OCI-LY7 (cell line): ENCODE data around the gene DDX21. TPM values are rescaled to one million over a fixed set of nuclear protein-coding genes. Genes with fewer than 3 reads are reported as not detected.

ENCODE experiments used
- BruUV-seq: library from RNA; stranded (reverse); fragments of 400-500 nt; replicated peaks from 2 replicates; lab custom pipeline; 2021; lab: Mats Ljungman, UMichigan
- CTCF ChIA-PET: fragments of 300-600 bp; sonication (Branson Sonifier 250); formaldehyde crosslinking; loops from one replicate; lab custom pipeline; 2022; ENCODE audit warnings: antibody characterized with exemption; ENCODE audit not compliant: unreplicated experiment; lab: Charles Lee
- POLR2A ChIA-PET: fragments of 300-600 bp; sonication (Branson Sonifier 250); formaldehyde crosslinking; loops from one replicate; lab custom pipeline; 2022; ENCODE audit warnings: antibody characterized with exemption; lab: Charles Lee
- DNase-seq: peaks from one replicate; pipeline ENCODE4 v3.0.0-alpha.2; 2015; ENCODE audit warnings: low spot score
- H2AFZ ChIP-seq: fragments of 200-600 bp; sonication (generic), shearing (Covaris generic); 2 replicates; pipeline ENCODE4 v1.6.1; 2014; ENCODE audit warnings: mild to moderate bottlenecking, antibody characterized with exemption, low read length, moderate library complexity
- H3K27ac ChIP-seq: fragments of 200-600 bp; sonication (generic); 2 replicates; pipeline ENCODE4 v1.5.1; 2014; ENCODE audit warnings: mixed run types, low read depth, mild to moderate bottlenecking, moderate library complexity, low read length, inconsistent platforms; ENCODE audit not compliant: poor library complexity, severe bottlenecking
- H3K36me3 ChIP-seq: fragments of 200-600 bp; sonication (generic); 2 replicates; pipeline ENCODE4 v1.6.1; 2014; ENCODE audit warnings: mild to moderate bottlenecking, antibody characterized with exemption, low read length, moderate library complexity, mixed read lengths; ENCODE audit not compliant: insufficient read depth
- H3K4me1 ChIP-seq: fragments of 200-600 bp; sonication (generic); 2 replicates; pipeline ENCODE4 v1.5.1; 2014; ENCODE audit warnings: mild to moderate bottlenecking, low read length; ENCODE audit not compliant: insufficient read depth, poor library complexity, severe bottlenecking
- H3K4me2 ChIP-seq: fragments of 200-600 bp; sonication (generic); 2 replicates; pipeline ENCODE4 v1.6.1; 2014; ENCODE audit warnings: mild to moderate bottlenecking, low read length
- H3K4me3 ChIP-seq: fragments of 200-600 bp; sonication (generic); 2 replicates; pipeline ENCODE4 v1.5.1; 2014; ENCODE audit warnings: mild to moderate bottlenecking, low read depth, low read length; ENCODE audit not compliant: poor library complexity, severe bottlenecking
- H3K79me2 ChIP-seq: fragments of 200-600 bp; sonication (generic); 2 replicates; pipeline ENCODE4 v1.6.1; 2016; ENCODE audit warnings: low read depth, mild to moderate bottlenecking, low read length, moderate library complexity, mixed read lengths; ENCODE audit not compliant: insufficient read depth
- H3K9me2 ChIP-seq: fragments of 200-600 bp; sonication (generic); 2 replicates; pipeline ENCODE4 v1.6.1; 2016; ENCODE audit warnings: mild to moderate bottlenecking, low read length, mixed read lengths; ENCODE audit not compliant: insufficient read depth
- H3K9me3 ChIP-seq: fragments of 200-600 bp; sonication (generic); 2 replicates; pipeline ENCODE4 v1.6.1; 2014; ENCODE audit warnings: mild to moderate bottlenecking, mixed run types, low read length, mixed read lengths
- H4K20me1 ChIP-seq: fragments of 200-600 bp; sonication (generic); 2 replicates; pipeline ENCODE4 v1.6.1; 2014; ENCODE audit warnings: mild to moderate bottlenecking, antibody characterized with exemption, low read length, moderate library complexity, mixed read lengths; ENCODE audit not compliant: insufficient read depth
- EZH2phosphoT487 ChIP-seq: fragments of 200-600 bp; sonication (generic); IDR thresholded peaks from 2 replicates; pipeline ENCODE4 v1.6.1; 2018; ENCODE audit warnings: low read depth, borderline replicate concordance, mild to moderate bottlenecking, mixed run types, antibody characterized with exemption, low read length, moderate library complexity, mixed read lengths
- intact Hi-C: fragments of 100-400 bp; cut with micrococcal nuclease; formaldehyde crosslinking; loops from one replicate; pipeline ENCODE4 v1.10.0; 2022; ENCODE audit not compliant: unreplicated experiment
- total RNA-seq, 2 experiments: library from RNA; depleted of rRNA in 1 of 2; stranded (reverse); fragments of >200 nt in 1 of 2; shearing (Covaris generic) in 1 of 2; gene quantifications; 2 replicates each; pipeline ENCODE4 v1.2.3, GENCODE V29; 2014 to 2022
- TF ChIP-seq, protein P1 (sequence below): fragments of 200-600 bp; sonication (generic); conservative IDR thresholded peaks from 2 replicates; pipeline ENCODE4 v1.5.1; 2014; ENCODE audit warnings: mild to moderate bottlenecking, antibody characterized with exemption, low read length, moderate library complexity, mixed read lengths

The DDX21 gene
- total RNA-seq, 2 experiments from 2014 or later = 107 to 159 TPM

DNA sequence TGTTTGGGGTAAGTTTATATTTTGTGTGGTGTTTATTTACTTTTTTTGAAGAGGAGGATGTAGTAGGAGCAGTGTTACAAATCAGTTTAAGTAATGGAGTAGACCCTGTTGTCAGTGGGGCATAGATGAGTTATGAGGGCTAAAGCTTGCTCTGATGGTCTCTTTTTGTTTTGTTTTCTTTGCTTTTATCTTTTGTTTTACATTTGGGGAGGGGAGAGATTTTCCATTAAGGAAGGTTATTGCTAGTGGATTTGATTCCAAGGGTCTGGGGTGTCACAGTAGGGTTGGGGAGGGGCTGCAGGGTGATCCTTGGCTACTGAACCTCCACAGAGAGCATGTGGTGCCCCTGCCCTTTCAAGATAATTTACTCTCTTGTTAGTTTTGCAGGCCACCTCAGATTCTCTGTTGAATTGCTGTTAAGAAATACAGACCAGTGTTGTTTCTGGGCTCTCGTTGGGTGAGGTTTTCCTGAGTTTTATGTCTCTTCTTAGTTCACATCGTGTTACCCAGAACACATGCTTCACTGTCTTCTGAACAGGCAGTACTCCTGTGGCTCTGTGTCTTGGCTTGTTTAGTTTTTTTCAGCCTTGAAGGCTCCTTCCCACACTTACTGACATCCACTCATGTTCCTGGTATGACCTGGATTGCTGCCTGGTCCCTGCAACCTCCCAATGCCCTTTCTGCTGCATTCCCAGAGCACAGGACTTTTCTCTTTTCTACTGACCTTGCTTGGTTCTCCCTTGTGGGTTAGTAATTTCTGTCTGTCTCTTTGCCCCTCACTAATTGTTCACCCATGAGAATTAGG is 36.9 kb downstream of the DDX21 start:
- intact Hi-C loops = no loop called here
- CTCF ChIA-PET = no interaction called here
- Histone ChIP-seq H3K36me3 (peaks cover 31% of the 10 kb centered on the region), H3K79me2 (peaks cover 27% of the 10 kb centered on the region; the same call in 1 of the 2 replicates), H3K9me2 (no peaks in the 10 kb centered on the region), H3K4me1 (peaks cover 18% of the 10 kb centered on the region), H3K4me3 (no peak overlapping the region), H2AFZ (no peak overlapping the region), H3K9me3 (no peaks in the 10 kb centered on the region), H3K4me2 (peak overlapping the region; percentile 31; the same call in 1 of the 2 replicates), H3K27ac (no peak overlapping the region), H4K20me1 (0 out of 2 replicates have a peak, but pooled peaks cover 7% of the 10 kb centered on the region)
- POLR2A ChIA-PET = no interaction called here
- BruUV-seq = no TSS peak
- DNase-seq = no peak
- TF ChIP-seq, protein P1, sequence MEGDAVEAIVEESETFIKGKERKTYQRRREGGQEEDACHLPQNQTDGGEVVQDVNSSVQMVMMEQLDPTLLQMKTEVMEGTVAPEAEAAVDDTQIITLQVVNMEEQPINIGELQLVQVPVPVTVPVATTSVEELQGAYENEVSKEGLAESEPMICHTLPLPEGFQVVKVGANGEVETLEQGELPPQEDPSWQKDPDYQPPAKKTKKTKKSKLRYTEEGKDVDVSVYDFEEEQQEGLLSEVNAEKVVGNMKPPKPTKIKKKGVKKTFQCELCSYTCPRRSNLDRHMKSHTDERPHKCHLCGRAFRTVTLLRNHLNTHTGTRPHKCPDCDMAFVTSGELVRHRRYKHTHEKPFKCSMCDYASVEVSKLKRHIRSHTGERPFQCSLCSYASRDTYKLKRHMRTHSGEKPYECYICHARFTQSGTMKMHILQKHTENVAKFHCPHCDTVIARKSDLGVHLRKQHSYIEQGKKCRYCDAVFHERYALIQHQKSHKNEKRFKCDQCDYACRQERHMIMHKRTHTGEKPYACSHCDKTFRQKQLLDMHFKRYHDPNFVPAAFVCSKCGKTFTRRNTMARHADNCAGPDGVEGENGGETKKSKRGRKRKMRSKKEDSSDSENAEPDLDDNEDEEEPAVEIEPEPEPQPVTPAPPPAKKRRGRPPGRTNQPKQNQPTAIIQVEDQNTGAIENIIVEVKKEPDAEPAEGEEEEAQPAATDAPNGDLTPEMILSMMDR = no peak
- TF ChIP-seq EZH2phosphoT487 = no peak

DNA sequence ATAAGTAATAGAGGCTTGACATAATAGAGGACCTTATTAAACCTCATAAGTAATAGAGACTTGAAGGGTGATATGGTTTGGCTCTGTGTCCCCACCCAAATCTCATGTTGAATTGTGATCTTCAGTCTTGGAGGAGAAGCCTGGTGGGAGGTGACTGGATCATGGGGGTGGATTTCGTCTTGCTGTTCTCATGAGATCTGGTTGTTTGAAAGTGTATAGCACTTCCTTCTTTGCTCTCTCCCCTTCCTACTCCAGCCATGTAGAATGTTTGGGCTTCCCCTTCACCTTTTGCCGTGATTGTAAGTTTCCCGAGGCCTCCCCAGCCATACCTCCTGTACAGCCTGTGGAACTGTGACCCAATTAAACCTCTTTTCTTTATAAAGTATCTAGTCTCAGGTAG is 41.2 kb downstream of the DDX21 start:
- Histone ChIP-seq H3K4me1 (no peaks in the 10 kb centered on the region), H3K4me2 (no peak overlapping the region), H3K36me3 (peaks cover 19% of the 10 kb centered on the region; the same call in 1 of the 2 replicates), H3K9me2 (no peaks in the 10 kb centered on the region), H3K27ac (no peak overlapping the region), H3K9me3 (no peaks in the 10 kb centered on the region), H3K4me3 (no peak overlapping the region), H3K79me2 (peaks cover 15% of the 10 kb centered on the region; the same call in 1 of the 2 replicates), H2AFZ (no peak overlapping the region), H4K20me1 (0 out of 2 replicates have a peak, but pooled peaks cover 5% of the 10 kb centered on the region)
- ChIA-PET POLR2A (no interaction called here), CTCF (no interaction called here)
- no peak for DNase-seq
- TF ChIP-seq, protein P1 = no peak
- TF ChIP-seq EZH2phosphoT487 = no peak
- BruUV-seq = no TSS peak
- intact Hi-C loops = no loop called here

DNA sequence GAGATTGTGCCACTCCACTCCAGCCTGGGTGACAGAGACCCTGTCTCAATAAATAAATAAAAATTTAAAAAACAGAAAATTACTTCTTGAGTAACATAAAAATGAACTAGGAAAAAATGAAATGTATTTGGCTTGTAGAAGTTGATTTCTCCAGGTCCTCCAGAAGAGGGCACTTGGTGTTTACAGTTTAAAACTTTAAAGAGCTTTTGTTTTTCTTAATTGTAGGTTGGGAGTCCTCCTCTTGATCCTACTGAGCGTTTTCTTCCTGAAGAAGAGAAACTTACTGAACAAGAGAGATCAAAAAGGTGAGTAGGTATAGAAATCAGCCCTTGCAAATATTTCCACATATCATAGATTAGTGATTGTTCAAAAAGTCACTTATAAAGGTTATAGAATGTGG is 48.9 kb downstream of the DDX21 start:
- Histone ChIP-seq H3K4me3 (no peak overlapping the region), H3K9me3 (no peaks in the 10 kb centered on the region), H3K36me3 (peaks cover 24% of the 10 kb centered on the region; the same call in 1 of the 2 replicates), H3K27ac (no peak overlapping the region), H3K9me2 (no peaks in the 10 kb centered on the region), H2AFZ (no peak overlapping the region), H3K79me2 (no peaks in the 10 kb centered on the region), H3K4me2 (no peak overlapping the region), H4K20me1 (no peaks in the 10 kb centered on the region), H3K4me1 (no peaks in the 10 kb centered on the region)
- DNase-seq = peak; percentile 49
- intact Hi-C loops = loop anchor here (1.0 to 10.0 kb wide), 3 partner anchors 88 to 410 kb away; partner anchors contain the start of genes HKDC1 and TACR2
- CTCF ChIA-PET = no interaction called here
- POLR2A ChIA-PET = no interaction called here
- TF ChIP-seq, protein P1 = peak; percentile 76
- no peak for TF ChIP-seq EZH2phosphoT487
- no TSS peak for BruUV-seq
